Right lobe of liver (tissue), 4 donors: ENCODE results near the gene EPB41L1.

Experiments used
- POLR2A ChIP-seq: fragments of 450-650 bp; IDR thresholded peaks from one replicate; pipeline ENCODE4 v1.6.1; 2017; ENCODE audit warnings: antibody characterized with exemption, mild to moderate bottlenecking
- TF ChIP-seq, protein P1 (sequence below), 4 donors: fragments of 200-600 bp in 3 of 4; fragments of 450-650 bp in 1 of 4; IDR thresholded peaks; one replicate each; pipeline versions ENCODE4 v1.5.1 to v1.8.0; 2016 to 2022; ENCODE audit warnings: antibody characterized with exemption in 4 of 4, mild to moderate bottlenecking in 2 of 4
- donor health status: DM: no; HTN: no; CAD: no.
- donor health status: DM: no; HTN: no; CAD: no.
- donor health status: DM: no; HTN: yes; CAD: no.

DNA sequence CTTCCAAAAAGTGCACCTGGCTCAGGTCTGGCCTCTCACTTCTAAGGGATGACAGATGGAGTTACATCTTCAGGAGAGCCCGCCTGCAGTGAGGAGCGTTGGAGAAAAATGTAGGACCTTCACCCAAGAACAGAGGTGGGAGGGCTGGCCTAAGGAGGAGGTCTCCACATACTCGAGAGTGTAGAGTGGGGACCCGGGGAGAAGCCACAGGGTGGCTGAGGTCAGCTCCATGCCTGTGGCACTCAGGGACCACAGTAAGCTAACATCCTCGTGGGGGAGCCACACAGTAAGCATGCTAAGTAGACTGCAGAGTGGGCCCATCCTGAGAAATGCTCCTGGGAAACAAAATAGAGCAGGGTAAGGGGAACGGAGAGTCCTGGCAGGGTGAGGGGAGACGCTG lies 105.8 kb downstream of the EPB41L1 start:
- TF ChIP-seq, protein P1, sequence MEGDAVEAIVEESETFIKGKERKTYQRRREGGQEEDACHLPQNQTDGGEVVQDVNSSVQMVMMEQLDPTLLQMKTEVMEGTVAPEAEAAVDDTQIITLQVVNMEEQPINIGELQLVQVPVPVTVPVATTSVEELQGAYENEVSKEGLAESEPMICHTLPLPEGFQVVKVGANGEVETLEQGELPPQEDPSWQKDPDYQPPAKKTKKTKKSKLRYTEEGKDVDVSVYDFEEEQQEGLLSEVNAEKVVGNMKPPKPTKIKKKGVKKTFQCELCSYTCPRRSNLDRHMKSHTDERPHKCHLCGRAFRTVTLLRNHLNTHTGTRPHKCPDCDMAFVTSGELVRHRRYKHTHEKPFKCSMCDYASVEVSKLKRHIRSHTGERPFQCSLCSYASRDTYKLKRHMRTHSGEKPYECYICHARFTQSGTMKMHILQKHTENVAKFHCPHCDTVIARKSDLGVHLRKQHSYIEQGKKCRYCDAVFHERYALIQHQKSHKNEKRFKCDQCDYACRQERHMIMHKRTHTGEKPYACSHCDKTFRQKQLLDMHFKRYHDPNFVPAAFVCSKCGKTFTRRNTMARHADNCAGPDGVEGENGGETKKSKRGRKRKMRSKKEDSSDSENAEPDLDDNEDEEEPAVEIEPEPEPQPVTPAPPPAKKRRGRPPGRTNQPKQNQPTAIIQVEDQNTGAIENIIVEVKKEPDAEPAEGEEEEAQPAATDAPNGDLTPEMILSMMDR (IDR thresholded peaks at IDR 0.05), result no peak
- no peak for TF ChIP-seq POLR2A
